SH-SY5Y (cell line): ENCODE results near the gene NUP155.

Source experiments
- GATA2 ChIP-seq: IDR thresholded peaks from 2 replicates; pipeline ENCODE4 v1.6.1; 2011; ENCODE audit warnings: mild to moderate bottlenecking, low read depth, low read length
- GATA3 ChIP-seq: IDR thresholded peaks from 2 replicates; pipeline ENCODE4 v1.6.1; 2011; ENCODE audit warnings: low read depth, mild to moderate bottlenecking, low read length, moderate library complexity

- no peak for TF ChIP-seq GATA3
- TF ChIP-seq GATA2 = no peak
Measured at GRCh38 chr5:37326536-37326935, 44.4 kb downstream of the NUP155 start.
